ENCODE measurements around the gene LRRTM4.
"Not testable (repeated sequence)": the region's sequence is repeated elsewhere in the genome, so short reads cannot be mapped to it uniquely, and the experiment has no call there.

The LRRTM4 gene

DNA sequence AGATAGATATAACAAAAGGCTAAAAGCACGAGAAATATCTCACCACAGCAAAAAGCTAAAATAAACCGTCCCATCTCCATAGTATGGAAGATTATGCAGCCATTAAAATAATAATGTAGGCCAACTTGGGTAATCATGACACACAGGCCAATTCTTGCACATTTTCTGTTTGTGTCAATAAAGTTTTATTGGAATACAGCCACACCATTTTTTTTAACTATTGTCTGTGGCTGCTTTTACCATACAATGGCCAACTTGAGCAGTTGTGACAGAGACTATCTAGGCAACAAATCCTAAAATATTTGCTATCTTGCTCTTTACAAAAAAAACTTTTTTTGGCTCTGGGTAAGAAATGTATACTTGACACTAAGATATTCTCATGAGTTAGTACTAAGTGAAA, 212.5 kb downstream of the LRRTM4 start:
- DNase-seq = no peak

DNA sequence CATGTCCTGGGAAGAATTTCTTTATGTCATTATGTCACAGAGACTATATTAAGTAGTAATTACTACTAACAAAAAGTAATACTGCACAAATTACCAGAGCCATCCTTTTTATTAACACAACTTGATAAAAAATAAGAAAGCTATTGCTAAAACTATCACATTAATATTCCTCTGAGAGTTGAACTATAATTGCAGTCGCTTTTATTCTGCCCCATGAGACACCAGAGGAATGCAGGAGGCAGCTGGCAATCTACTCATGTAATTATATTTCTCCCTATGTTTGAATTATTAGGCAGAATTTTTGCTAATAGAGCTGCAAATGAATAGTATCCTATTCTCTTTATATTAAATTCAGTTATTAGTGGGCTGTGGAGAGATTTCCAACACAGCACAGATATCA, 220.7 kb downstream of the LRRTM4 start:
- no peak for DNase-seq

DNA sequence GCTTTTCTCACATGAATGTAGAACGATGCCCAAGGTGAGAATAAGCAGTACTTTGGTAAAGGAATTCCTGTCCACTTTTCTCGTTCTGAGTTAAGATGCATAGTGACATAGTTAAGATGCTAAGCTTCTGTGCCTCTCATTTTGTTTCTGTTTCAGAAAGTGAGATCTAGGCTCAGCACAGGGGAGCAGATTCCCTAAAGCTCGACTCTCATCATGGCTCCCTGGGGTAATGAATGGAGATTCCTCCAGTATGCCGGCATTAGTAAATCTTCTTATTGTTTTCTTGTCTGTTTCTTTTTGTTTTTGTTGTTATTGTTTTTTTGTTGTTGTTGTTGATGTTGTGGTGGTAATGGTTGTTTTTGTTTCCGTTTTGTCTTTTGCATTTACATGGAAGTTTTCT, 225.4 kb downstream of the LRRTM4 start:
- no peak for DNase-seq

DNA sequence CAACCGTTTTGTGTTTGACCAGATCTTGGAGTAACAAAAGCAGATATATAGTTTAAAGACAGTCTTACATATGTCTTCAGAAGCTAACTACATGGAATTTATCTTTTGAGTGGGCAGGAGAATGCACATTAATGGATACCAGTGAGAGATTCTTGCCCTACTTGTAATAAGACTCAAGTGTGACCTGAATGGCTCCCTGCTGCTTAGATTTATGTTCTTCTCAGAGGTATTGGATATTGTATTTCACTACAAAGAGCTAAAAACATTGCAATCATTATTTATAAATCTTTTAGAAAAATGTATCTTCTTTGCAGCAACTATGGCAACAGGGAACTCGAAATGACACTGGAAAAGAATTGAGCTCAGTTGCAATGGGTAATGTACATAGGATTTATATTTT, 227.7 kb downstream of the LRRTM4 start:
- DNase-seq = no peak

DNA sequence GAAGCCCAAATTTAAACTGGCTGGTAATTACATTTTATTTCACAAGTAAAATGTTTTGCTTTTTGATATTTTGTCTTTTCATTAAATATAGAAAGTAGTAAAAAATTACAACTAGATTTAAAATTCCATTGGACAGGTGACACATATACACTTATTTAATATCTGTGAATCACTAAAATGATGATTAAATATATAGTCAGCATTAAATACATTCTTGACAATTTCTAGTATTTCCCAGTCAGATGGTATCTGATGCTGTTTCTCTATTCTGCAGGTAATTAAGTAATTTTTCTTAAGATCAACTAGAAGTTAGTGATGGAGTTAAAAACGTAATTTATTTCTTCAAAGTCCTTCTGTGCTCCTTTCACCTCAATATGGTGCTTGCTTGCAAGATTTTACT, 237.8 kb downstream of the LRRTM4 start:
- DNase-seq = no peak

- no peak for DNase-seq
These were observed 250.9 kb downstream of the LRRTM4 start for GRCh38 chr2:77271262-77271661.

GRCh38 chr2:77270433-77270832, 251.7 kb downstream of the LRRTM4 start:
- DNase-seq = no peak

- no peak for DNase-seq
These were observed 253.6 kb downstream of the LRRTM4 start for GRCh38 chr2:77268626-77269025.

- DNase-seq = no peak
These were observed 289.2 kb downstream of the LRRTM4 start for GRCh38 chr2:77232909-77233425.

DNA sequence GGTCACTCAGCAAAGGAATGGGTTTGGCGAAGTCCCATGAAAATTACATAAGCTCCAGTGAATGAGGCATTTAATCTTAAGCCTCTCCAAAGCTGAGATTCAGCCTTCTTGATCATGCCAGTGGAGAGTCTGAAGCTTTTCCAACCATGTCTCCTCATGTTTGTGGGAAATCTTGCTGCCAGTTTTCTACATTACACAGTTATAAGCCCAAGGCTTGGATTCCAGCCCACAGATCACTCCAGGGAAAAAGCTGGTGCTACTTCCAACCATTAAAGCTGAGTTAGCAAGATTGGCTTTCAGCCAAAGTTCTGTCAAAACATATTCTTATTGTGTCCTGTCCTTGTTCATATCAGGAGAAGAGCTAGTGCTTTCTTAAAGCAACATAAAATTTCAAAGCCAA, 293.8 kb downstream of the LRRTM4 start:
- DNase-seq = no peak

DNA sequence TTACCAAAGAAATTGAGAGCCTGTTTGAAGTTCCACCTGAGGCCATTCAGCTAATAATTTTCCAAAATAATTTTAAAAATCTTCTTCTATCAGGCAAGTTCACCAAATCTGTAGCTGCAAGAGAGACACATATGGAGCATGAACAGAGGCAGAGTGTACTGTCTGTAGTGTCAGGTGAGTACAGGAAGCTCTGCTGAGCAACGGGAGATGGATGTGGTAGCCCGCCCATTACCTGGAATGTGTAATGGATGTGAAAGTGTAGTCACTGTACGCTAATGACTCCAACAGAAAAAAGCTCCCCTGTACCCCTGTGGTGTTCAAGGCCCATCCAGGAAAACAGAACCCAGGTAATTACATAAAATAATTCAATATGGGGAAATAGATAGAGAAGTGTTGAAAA, 311.5 kb downstream of the LRRTM4 start:
- DNase-seq = no peak

DNA sequence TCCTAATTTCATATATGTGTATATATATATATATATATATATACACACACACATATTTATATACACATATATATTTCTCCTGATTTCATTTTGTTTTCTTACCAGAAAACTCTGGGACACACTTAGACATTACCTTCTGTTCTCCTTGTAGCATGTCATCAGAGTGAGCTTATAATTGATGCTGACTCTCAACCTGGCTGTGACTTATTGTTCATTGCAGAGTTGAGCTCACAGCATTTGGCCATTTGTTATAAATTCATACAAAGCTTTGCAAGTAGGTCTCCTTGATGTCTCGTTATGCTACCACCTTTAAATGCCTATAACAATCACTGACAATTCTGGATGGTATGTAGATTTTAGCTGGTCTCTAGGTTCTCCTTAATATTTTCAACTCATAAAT, 314.8 kb downstream of the LRRTM4 start:
- no peak for DNase-seq

- DNase-seq = no peak
These were observed 320.4 kb downstream of the LRRTM4 start for GRCh38 chr2:77201755-77202154.

DNA sequence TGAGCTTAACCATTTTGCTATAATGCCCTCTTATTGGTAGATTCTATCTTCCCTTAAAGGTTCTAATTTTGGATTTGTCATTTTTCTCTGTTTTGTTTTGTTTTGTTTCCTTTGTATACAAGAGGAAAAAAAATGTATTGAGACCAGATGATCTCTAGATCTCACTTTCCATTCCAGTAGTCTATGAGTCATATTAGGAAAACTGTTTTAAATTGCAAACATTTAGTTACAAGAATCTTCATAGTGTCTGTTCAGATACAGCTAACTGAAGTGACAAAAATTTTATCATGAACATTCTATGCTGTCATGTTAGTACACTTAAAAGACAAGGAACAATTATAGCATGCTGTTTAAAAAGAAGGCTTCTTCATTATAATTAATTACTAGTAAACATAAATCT, 322.8 kb downstream of the LRRTM4 start:
- DNase-seq = no peak

DNA sequence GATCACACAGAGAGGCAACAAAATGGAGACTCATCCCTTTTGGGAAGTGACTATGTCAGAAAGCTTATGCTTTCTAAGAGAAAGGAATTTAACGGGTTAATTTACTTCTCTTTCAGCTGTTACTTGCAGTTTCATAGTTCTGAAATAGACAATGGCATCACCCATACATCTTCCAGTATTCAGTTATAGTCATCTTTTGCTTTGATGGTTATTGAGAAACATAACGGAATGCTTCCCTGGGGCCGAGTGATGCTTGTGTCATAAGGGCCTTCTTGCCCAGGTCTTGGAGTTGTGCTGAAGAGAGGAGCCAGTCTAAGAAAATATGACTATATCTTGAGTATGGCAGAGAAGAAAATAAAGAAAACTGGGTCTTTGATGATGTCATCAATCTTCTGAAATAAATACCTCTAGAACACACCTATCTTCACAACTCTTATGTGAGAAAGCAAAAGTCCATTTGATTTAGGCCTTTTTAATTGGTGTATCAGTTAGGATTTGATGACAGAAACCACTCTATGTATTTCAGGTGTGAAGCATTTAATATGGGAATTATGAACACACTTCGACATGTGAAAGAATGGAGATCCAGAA, 328.2 kb downstream of the LRRTM4 start:
- no peak for DNase-seq

DNA sequence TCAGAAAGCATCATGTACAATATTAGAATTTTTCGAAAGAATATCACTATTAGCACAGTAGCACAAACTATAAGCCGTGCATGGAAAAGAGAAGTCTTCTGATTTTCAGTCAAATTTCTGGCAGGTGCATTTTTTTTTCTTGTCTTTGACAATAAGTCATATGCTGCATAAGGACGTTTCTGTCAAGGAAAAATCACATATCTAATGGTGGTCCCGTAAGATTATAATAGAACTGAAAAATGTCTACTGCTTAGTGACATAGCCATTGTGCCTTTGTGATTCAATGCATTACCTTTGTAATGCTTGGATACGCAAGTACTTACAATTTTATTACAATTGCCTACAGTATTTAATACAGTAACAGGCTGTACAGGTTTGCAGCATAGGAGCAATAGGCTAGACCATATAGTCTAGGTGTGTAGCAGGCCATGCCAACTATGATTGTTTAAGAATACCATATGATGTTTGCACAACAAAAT, 329.3 kb downstream of the LRRTM4 start:
- no peak for DNase-seq

DNA sequence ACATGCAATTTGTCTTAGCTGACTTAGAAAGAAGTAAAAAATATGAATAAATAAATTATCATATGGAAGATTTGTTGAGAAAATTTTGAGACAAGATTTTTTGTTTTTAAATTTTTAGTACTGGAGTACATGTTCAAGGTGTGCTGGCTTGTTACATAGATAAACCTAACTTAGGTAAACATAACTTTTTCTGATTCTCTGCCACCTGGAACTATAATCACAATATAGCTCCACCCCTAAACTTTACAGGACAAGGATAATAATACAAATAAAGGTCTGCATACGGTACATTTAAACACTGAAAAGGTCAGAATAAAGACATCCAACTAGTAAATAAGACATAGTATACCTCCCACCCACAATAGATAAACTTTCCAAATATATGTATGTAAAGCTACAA, 330.5 kb downstream of the LRRTM4 start:
- no peak for DNase-seq

DNA sequence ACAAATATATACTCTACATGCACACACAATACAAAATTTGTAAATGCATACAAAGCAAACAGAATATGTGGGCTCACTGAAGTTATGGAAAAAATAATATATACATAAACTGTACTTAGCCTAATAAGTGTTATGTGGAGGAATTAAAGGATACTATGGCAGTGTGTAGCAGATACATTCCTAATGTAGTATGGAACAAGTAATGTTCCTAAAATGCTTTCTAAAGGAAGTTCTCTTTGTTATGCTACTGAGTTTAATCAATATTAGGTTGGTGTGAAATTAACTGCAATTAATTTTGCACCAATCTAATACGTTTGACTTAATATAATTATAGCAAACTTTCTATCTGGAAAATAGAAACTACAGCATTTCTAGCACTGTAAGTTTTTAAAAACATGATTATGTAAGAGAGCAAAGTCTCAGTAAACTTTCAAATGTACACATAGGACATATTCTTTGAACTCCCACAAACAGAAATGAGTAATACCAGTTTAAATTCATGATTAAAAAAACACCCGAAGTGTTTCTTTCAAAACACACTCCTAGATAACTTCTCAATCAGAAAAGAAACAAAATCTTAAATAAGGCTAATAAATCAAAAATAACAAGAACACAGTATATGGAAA, 331.3 kb downstream of the LRRTM4 start:
- no peak for DNase-seq

GRCh38 chr2:77185052-77185451, 337.1 kb downstream of the LRRTM4 start:
- DNase-seq = no peak

DNA sequence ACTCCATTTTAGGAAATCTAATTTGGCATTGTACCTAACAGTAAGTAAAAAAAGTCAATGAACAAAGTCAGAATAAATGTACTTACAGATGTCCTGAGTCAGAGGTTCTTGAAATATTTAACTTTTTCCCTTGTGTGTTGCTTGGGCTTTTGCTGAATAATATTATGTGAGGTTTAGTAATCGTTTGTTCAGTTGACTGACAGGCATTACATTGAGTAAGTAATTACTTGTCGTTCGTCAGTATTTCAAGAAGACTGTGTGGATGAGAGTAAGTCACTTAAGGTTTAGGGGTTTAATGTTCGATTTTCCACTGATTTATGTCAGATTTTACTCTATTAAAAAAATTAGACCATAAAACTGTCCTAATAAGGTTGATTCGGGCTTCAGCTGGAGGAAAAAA, 342.9 kb downstream of the LRRTM4 start:
- no peak for DNase-seq

DNA sequence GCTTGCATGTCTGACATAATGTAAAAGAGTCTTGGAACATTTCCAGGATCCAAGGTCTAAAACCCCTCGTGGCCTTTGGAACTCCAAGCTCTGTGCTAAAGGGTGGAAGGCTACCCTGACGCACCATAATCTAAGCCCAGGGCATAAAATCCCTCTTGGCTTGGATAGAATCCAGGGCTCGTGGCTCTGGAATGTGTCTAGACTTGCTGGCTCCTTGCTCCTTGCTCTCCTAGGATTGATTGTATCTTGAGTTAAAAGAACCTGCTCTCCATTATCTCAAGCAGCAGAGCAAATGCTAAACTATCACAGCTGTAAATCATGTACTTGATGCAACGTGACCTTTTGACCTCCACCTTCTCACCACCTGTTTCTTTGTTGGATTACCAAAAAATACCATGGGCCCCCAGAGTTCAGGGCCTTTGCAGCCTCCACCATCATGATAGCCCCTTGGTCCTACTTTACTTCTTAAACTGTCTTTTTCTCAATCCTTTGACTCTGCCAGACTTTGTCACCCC, 346.9 kb downstream of the LRRTM4 start:
- not testable (repeated sequence) for DNase-seq

DNA sequence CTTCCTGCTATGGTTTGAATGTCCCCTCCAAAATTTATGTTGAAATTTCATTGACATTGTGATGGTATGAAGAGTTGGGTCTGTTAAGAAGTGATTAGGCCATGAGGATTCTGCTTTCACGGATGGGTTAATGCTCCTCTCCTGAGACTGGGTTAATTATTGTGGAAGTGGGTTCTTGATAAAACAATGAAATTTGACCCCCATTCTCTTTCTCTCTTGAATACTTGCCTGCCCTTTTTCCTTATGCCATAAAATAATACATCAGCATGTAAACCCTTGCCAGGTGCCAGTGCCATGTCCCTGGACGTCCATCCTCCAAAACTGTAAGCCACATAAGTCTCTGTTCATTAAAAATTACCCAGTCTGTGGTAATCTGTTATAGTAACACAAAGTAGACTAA, 352.8 kb downstream of the LRRTM4 start:
- DNase-seq = no peak

DNA sequence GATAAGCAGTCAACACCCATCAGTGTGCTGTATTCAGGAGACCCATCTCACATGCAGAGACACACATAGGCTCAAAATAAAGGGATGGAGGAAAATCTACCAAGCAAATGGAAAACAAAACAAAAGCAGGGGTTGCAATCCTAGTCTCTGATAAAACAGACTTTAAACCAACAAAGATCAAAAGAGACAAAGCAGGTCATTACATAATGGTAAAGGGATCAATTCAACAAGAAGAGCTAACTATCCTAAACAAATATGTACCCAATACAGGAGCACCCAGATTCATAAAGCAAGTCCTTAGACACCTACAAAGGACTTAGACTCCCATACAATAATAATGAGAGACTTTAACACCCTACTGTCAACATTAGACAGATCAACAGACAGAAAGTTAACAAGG, 358.2 kb downstream of the LRRTM4 start:
- DNase-seq = not testable (repeated sequence)

GRCh38 chr2:77161009-77161408, 361.2 kb downstream of the LRRTM4 start:
- DNase-seq = no peak

GRCh38 chr2:77156599-77156998, 365.6 kb downstream of the LRRTM4 start:
- DNase-seq = no peak
